Fibroblast of lung (primary cell): ENCODE results near the gene ZNF655.
"Not testable (repeated sequence)": the region's sequence is repeated elsewhere in the genome, so short reads cannot be mapped to it uniquely, and the experiment has no call there.

Experiments used
- CTCF ChIP-seq, 2 donors: IDR thresholded peaks in 1 of 2; conservative IDR thresholded peaks in 1 of 2; 1 replicate in 1 of 2; 2 replicates in 1 of 2; pipeline ENCODE4 v1.5.1; 2011 to 2012; ENCODE audit warnings: low read length in 2 of 2, control low read depth in 1 of 2, inconsistent platforms in 1 of 2, low read depth in 1 of 2, mild to moderate bottlenecking in 1 of 2
- EZH2 ChIP-seq: IDR thresholded peaks from 2 replicates; pipeline ENCODE4 v1.5.1; 2012; ENCODE audit warnings: low read length, control low read depth, mild to moderate bottlenecking; ENCODE audit errors: missing control alignments

- TF ChIP-seq CTCF (conservative IDR thresholded peaks at IDR 0.05 in 1 of 2, IDR thresholded peaks at IDR 0.05 in 1 of 2; ENCODE audit: low read depth in 1 of 2, low read length in 2 of 2); EZH2: not testable (repeated sequence)
These were observed 22.4 kb downstream of the ZNF655 start for GRCh38 chr7:99580778-99581332.
